GM12874 (cell line): Measurements from ENCODE around the gene CES2.

ENCODE experiments used
- CTCF ChIP-seq: IDR thresholded peaks from 2 replicates; pipeline ENCODE4 v1.5.1; 2011; ENCODE audit warnings: low read depth, mild to moderate bottlenecking, control low read depth, low read length, moderate library complexity; ENCODE audit not compliant: insufficient read depth

The CES2 gene

GRCh38 chr16:66910175-66910940, 25.0 kb upstream of the CES2 start:
- TF ChIP-seq CTCF, result no peak

- TF ChIP-seq CTCF, result no peak
Observed at GRCh38 chr16:66911112-66911511, 24.2 kb upstream of the CES2 start.

- TF ChIP-seq CTCF, result no peak
Observed at GRCh38 chr16:66911801-66912200, 23.5 kb upstream of the CES2 start.

- no peak for TF ChIP-seq CTCF
Observed at GRCh38 chr16:66913081-66913480, 22.2 kb upstream of the CES2 start.

- TF ChIP-seq CTCF, result no peak
Observed at GRCh38 chr16:66913711-66914110, 21.6 kb upstream of the CES2 start.

- no peak for TF ChIP-seq CTCF
Observed at GRCh38 chr16:66914541-66914940, 20.8 kb upstream of the CES2 start.

- TF ChIP-seq CTCF, result no peak
Observed at GRCh38 chr16:66915041-66915440, 20.3 kb upstream of the CES2 start.

GRCh38 chr16:66916518-66916917, 18.8 kb upstream of the CES2 start:
- no peak for TF ChIP-seq CTCF
